GM12878 (cell line): ENCODE measurements around the gene PPP2R1B. TPM values are rescaled to one million over a fixed set of nuclear protein-coding genes. Genes with fewer than 3 reads are reported as not detected.

Experiments used
- ATAC-seq: fragments of 200-7000 bp; cut with Tn5 transposase; 3 replicates; pipeline ENCODE4 v1.9.1; 2020; ENCODE audit warnings: mild to moderate bottlenecking, moderate library complexity
- BruUV-seq: library from RNA; stranded (reverse); fragments of 400-500 nt; replicated peaks from 2 replicates; lab custom pipeline; 2021; lab: Mats Ljungman, UMichigan
- CTCF ChIA-PET: fragments of 300-600 bp; sonication (Branson Sonifier 250); formaldehyde crosslinking; extraction: SDS; loops from one replicate; lab custom pipeline; 2021; ENCODE audit warnings: inconsistent platforms; lab: Yijun Ruan, JAX
- POLR2A ChIA-PET: fragments of 350-600 bp; formaldehyde crosslinking; extraction: SDS; loops from one replicate; lab custom pipeline; 2021; ENCODE audit warnings: inconsistent platforms; lab: Charles Lee
- RAD21 ChIA-PET: fragments of 300-600 bp; sonication (Branson Sonifier 250); formaldehyde crosslinking; loops from one replicate; lab custom pipeline; 2023; ENCODE audit warnings: antibody characterized with exemption; ENCODE audit not compliant: unreplicated experiment; lab: Charles Lee
- SMC1A ChIA-PET: fragments of 300-600 bp; sonication (Branson Sonifier 250); formaldehyde crosslinking; loops from one replicate; lab custom pipeline; 2023; ENCODE audit not compliant: unreplicated experiment, uncharacterized antibody; lab: Charles Lee
- DNase-seq: peaks from one replicate; pipeline ENCODE4 v3.0.0-alpha.2; 2011; ENCODE audit warnings: low read depth, low spot score
- FAIRE-seq: peaks from 3 replicates; lab custom pipeline; 2011; peaks lifted over from hg19 to GRCh38; lab: Jason Lieb, UNC
- H2AFZ ChIP-seq: 2 replicates; pipeline ENCODE4 v1.6.0; 2011; ENCODE audit warnings: low read depth, low read length, control low read depth; ENCODE audit not compliant: control insufficient read depth
- H3K27ac ChIP-seq: 2 replicates; pipeline ENCODE4 v1.5.1; 2011; ENCODE audit warnings: control low read depth; ENCODE audit not compliant: control insufficient read depth, insufficient read depth
- H3K27me3 ChIP-seq, 2 experiments: replicated peaks in 1 of 2; 2 replicates each; pipeline versions ENCODE4 v1.6.0 to v1.6.1; 2011; ENCODE audit warnings: low read length in 1 of 2; ENCODE audit not compliant: control insufficient read depth in 2 of 2, insufficient read depth in 2 of 2
- H3K36me3 ChIP-seq, 2 experiments: 2 replicates each; pipeline ENCODE4 v1.5.1; 2011; ENCODE audit warnings: low read length in 1 of 2; ENCODE audit not compliant: control insufficient read depth in 2 of 2, insufficient read depth in 2 of 2
- H3K4me1 ChIP-seq: 2 replicates; pipeline ENCODE4 v1.6.1; 2011; ENCODE audit warnings: mild to moderate bottlenecking, low read length, moderate library complexity, mixed read lengths; ENCODE audit not compliant: control insufficient read depth, insufficient read depth
- H3K4me2 ChIP-seq: 2 replicates; pipeline ENCODE4 v1.6.0; 2011; ENCODE audit warnings: control low read depth; ENCODE audit not compliant: control insufficient read depth, insufficient read depth
- H3K4me3 ChIP-seq: fragments of 200-600 bp; sonication (generic); 2 replicates; pipeline ENCODE4 v1.5.1; 2016
- H3K79me2 ChIP-seq: 2 replicates; pipeline ENCODE4 v1.6.0; 2011; ENCODE audit warnings: low read length; ENCODE audit not compliant: control insufficient read depth, insufficient read depth
- H3K9ac ChIP-seq: 2 replicates; pipeline ENCODE4 v1.8.0; 2011; ENCODE audit warnings: low read length, control low read depth, mixed read lengths; ENCODE audit not compliant: control insufficient read depth, insufficient read depth
- H3K9me3 ChIP-seq: replicated peaks from 3 replicates; pipeline ENCODE4 v1.5.1; 2011; ENCODE audit warnings: mild to moderate bottlenecking, low read length; ENCODE audit not compliant: control insufficient read depth, insufficient read depth
- H4K20me1 ChIP-seq: 2 replicates; pipeline ENCODE4 v1.6.0; 2011; ENCODE audit not compliant: control insufficient read depth, insufficient read depth
- CBFB ChIP-seq: IDR thresholded peaks from 2 replicates; pipeline ENCODE4 v1.6.1; 2016; ENCODE audit warnings: antibody characterized with exemption, low read depth
- CREB1 ChIP-seq: IDR thresholded peaks from 2 replicates; pipeline ENCODE4 v1.6.1; 2012; ENCODE audit warnings: low read depth, mild to moderate bottlenecking, inconsistent platforms
- EGR1 ChIP-seq, 2 experiments: IDR thresholded peaks; 1 replicate in 1 of 2; 2 replicates in 1 of 2; pipeline ENCODE4 v1.6.1; 2011 to 2012; ENCODE audit warnings: low read depth in 2 of 2, low read length in 2 of 2, borderline replicate concordance in 1 of 2, mild to moderate bottlenecking in 1 of 2, moderate library complexity in 1 of 2
- MTA2 ChIP-seq: fragments of 450-650 bp; IDR thresholded peaks from 2 replicates; pipeline ENCODE4 v1.6.1; 2016; ENCODE audit warnings: low read depth, mild to moderate bottlenecking, moderate library complexity
- MTA3 ChIP-seq: IDR thresholded peaks from 2 replicates; pipeline ENCODE4 v1.6.1; 2012; ENCODE audit warnings: low read length, inconsistent platforms, borderline replicate concordance
- MXI1 ChIP-seq: fragments of 150-350 bp; IDR thresholded peaks from 2 replicates; pipeline ENCODE4 v1.6.1; 2011; ENCODE audit warnings: low read depth, mild to moderate bottlenecking, inconsistent platforms, low read length, improper control_type of control experiment
- MYB ChIP-seq: fragments of 150-350 bp; IDR thresholded peaks from 2 replicates; pipeline ENCODE4 v1.6.1; 2014; ENCODE audit warnings: mild to moderate bottlenecking, low read depth, low read length, borderline replicate concordance
- NFXL1 ChIP-seq: fragments of 450-650 bp; IDR thresholded peaks from 2 replicates; pipeline ENCODE4 v1.6.1; 2017; ENCODE audit warnings: antibody characterized with exemption, mild to moderate bottlenecking, borderline replicate concordance
- POLR2AphosphoS2 ChIP-seq: IDR thresholded peaks from 2 replicates; pipeline ENCODE4 v1.6.1; 2011; ENCODE audit warnings: low read depth, mild to moderate bottlenecking, low read length, improper control_type of control experiment, moderate library complexity
- SMARCA5 ChIP-seq: fragments of 450-650 bp; IDR thresholded peaks from 2 replicates; pipeline ENCODE4 v1.6.1; 2017; ENCODE audit warnings: mild to moderate bottlenecking
- SREBF1 ChIP-seq: IDR thresholded peaks from 2 replicates; pipeline ENCODE4 v1.6.1; 2012; ENCODE audit warnings: mild to moderate bottlenecking, low read length
- ZNF384 ChIP-seq: IDR thresholded peaks from 2 replicates; pipeline ENCODE4 v1.6.1; 2012; ENCODE audit warnings: low read depth, mild to moderate bottlenecking, low read length, improper control_type of control experiment, borderline replicate concordance
- ZSCAN29 ChIP-seq: fragments of 450-650 bp; IDR thresholded peaks from 2 replicates; pipeline ENCODE4 v1.6.1; 2017; ENCODE audit warnings: mild to moderate bottlenecking, moderate library complexity
- WGBS: methylation state at CpG from one replicate; pipeline ENCODE4 v1.1.6; 2016; ENCODE audit warnings: low lambda C conversion rate; ENCODE audit not compliant: insufficient replicate concordance, insufficient coverage; ENCODE audit errors: missing lambda C conversion rate; 5-methylcytosine and 5-hydroxymethylcytosine counted together
- in situ Hi-C: fragments of 300-500 bp; cut with MboI; formaldehyde crosslinking; loops from 9 replicates; pipeline ENCODE4 v1.14.3; 2018; ENCODE audit warnings: mixed read lengths
- intact Hi-C: fragments of 100-400 bp; cut with micrococcal nuclease; formaldehyde crosslinking; loops from one replicate; pipeline ENCODE4 v1.14.2; 2022; ENCODE audit not compliant: unreplicated experiment
- polyA plus RNA-seq, 11 experiments: library from polyadenylated mRNA; depleted of rRNA in 4 of 11; unstranded in 6 of 11; stranded (reverse) in 5 of 11; fragments of >200 nt; fragmentation: Nextera tagmentation in 4 of 11; fragmentation: Illumina TruSeq in 1 of 11; extraction: Ambion mirVana in 4 of 11; extraction: Trizol in 1 of 11; gene quantifications; 1 replicate in 1 of 11; 2 replicates in 10 of 11; pipeline versions ENCODE4 v1.2.1 to v1.2.3, GENCODE V29; 2011 to 2016; ENCODE audit warnings: inconsistent platforms in 2 of 11, missing spikeins in 2 of 11, low read depth in 1 of 11
- total RNA-seq, 4 experiments: library from RNA; depleted of rRNA in 3 of 4; stranded (reverse); fragments of >200 nt in 3 of 4; fragmentation: Illumina TruSeq in 1 of 4; extraction: Trizol in 1 of 4; gene quantifications; 2 replicates each; pipeline versions ENCODE4 v1.2.1 to v1.2.3, GENCODE V29; 2013 to 2021
- TF ChIP-seq, protein P1 (sequence below): fragments of 150-350 bp; IDR thresholded peaks from 2 replicates; pipeline ENCODE4 v1.6.1; 2014; ENCODE audit warnings: mild to moderate bottlenecking, low read depth, low read length
- TF ChIP-seq, protein P2 (sequence below): fragments of 450-650 bp; IDR thresholded peaks from 2 replicates; pipeline ENCODE4 v1.6.1; 2017; ENCODE audit warnings: borderline replicate concordance
- TF ChIP-seq, protein P3 (sequence below): fragments of 150-350 bp; IDR thresholded peaks from 2 replicates; pipeline ENCODE4 v1.6.1; 2016; ENCODE audit warnings: low read depth, low read length
- TF ChIP-seq, protein P4 (sequence below): IDR thresholded peaks from 2 replicates; pipeline ENCODE4 v1.6.1; 2011; ENCODE audit warnings: mild to moderate bottlenecking, low read depth, low read length, moderate library complexity; ENCODE audit not compliant: insufficient replicate concordance

PPP2R1B gene
- total and polyA plus RNA-seq, 10 of the 15 experiments (the other 5 are each of a cell fraction or from before 2014, with no cell fraction given) = 26.6 to 68.2 (median 35.7) TPM

DNA sequence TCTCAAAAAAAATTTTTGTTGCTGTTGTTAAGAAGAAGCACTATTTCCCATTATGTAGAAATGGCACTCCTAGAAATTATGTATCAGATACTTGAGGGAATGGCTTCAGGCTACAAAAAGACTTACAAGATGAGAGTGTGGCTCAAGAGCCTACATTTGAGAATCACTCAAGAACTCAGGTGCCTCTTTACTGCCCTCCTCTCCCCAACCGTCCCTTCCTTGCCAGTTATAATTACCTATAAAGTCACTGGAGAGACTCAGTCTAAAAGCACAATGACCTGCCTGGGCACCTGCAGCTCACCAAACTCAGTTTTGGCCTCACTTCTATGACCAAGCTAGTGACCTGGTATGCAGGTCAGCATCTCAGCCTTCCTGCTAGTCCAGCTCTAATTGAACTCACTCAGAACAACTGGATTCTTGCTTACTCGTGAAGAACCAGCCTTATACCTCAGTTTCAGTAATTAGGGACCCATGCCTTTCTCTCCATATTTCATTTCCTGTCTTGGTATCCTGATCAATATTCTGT lies 41.9 kb upstream of the PPP2R1B start:
- no peak for TF ChIP-seq EGR1 (IDR thresholded peaks at IDR 0.05; ENCODE audit: borderline replicate concordance in 1 of 2, low read depth in 2 of 2, low read length in 2 of 2)
- TF ChIP-seq, protein P1, sequence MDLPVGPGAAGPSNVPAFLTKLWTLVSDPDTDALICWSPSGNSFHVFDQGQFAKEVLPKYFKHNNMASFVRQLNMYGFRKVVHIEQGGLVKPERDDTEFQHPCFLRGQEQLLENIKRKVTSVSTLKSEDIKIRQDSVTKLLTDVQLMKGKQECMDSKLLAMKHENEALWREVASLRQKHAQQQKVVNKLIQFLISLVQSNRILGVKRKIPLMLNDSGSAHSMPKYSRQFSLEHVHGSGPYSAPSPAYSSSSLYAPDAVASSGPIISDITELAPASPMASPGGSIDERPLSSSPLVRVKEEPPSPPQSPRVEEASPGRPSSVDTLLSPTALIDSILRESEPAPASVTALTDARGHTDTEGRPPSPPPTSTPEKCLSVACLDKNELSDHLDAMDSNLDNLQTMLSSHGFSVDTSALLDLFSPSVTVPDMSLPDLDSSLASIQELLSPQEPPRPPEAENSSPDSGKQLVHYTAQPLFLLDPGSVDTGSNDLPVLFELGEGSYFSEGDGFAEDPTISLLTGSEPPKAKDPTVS = no peak
- no peak for TF ChIP-seq MXI1
- TF ChIP-seq CBFB = no peak
- TF ChIP-seq SREBF1 = no peak
- TF ChIP-seq, protein P2, sequence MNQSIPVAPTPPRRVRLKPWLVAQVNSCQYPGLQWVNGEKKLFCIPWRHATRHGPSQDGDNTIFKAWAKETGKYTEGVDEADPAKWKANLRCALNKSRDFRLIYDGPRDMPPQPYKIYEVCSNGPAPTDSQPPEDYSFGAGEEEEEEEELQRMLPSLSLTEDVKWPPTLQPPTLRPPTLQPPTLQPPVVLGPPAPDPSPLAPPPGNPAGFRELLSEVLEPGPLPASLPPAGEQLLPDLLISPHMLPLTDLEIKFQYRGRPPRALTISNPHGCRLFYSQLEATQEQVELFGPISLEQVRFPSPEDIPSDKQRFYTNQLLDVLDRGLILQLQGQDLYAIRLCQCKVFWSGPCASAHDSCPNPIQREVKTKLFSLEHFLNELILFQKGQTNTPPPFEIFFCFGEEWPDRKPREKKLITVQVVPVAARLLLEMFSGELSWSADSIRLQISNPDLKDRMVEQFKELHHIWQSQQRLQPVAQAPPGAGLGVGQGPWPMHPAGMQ = no peak
- TF ChIP-seq CREB1 = no peak
- TF ChIP-seq MYB = no peak
- TF ChIP-seq ZSCAN29 = no peak
- TF ChIP-seq, protein P3, sequence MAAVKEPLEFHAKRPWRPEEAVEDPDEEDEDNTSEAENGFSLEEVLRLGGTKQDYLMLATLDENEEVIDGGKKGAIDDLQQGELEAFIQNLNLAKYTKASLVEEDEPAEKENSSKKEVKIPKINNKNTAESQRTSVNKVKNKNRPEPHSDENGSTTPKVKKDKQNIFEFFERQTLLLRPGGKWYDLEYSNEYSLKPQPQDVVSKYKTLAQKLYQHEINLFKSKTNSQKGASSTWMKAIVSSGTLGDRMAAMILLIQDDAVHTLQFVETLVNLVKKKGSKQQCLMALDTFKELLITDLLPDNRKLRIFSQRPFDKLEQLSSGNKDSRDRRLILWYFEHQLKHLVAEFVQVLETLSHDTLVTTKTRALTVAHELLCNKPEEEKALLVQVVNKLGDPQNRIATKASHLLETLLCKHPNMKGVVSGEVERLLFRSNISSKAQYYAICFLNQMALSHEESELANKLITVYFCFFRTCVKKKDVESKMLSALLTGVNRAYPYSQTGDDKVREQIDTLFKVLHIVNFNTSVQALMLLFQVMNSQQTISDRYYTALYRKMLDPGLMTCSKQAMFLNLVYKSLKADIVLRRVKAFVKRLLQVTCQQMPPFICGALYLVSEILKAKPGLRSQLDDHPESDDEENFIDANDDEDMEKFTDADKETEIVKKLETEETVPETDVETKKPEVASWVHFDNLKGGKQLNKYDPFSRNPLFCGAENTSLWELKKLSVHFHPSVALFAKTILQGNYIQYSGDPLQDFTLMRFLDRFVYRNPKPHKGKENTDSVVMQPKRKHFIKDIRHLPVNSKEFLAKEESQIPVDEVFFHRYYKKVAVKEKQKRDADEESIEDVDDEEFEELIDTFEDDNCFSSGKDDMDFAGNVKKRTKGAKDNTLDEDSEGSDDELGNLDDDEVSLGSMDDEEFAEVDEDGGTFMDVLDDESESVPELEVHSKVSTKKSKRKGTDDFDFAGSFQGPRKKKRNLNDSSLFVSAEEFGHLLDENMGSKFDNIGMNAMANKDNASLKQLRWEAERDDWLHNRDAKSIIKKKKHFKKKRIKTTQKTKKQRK = no peak
- TF ChIP-seq NFXL1 = no peak
- TF ChIP-seq, protein P4, sequence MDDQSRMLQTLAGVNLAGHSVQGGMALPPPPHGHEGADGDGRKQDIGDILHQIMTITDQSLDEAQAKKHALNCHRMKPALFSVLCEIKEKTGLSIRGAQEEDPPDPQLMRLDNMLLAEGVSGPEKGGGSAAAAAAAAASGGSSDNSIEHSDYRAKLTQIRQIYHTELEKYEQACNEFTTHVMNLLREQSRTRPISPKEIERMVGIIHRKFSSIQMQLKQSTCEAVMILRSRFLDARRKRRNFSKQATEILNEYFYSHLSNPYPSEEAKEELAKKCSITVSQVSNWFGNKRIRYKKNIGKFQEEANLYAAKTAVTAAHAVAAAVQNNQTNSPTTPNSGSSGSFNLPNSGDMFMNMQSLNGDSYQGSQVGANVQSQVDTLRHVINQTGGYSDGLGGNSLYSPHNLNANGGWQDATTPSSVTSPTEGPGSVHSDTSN = no peak
- TF ChIP-seq POLR2AphosphoS2 = no peak
- no peak for TF ChIP-seq ZNF384
- TF ChIP-seq SMARCA5 = no peak
- TF ChIP-seq MTA3 = no peak
- no peak for TF ChIP-seq MTA2
- ChIA-PET RAD21 (no interaction called here), CTCF (interaction anchor here (1.3 kb wide), 1 partner anchor 31 kb away, joined by 3 read pairs; no protein-coding TSS in a partner anchor), POLR2A (no interaction called here), SMC1A (interaction anchor here (2.9 kb wide), 1 partner anchor 31 kb away, joined by 13 read pairs; no protein-coding TSS in a partner anchor)
- BruUV-seq = no TSS peak
- H3K9ac ChIP-seq = no peak overlapping the region
- H4K20me1 ChIP-seq = no peaks in the 10 kb centered on the region
- DNase-seq = no peak
- in situ Hi-C loops = no loop called here
- 100% methylated on average over 2 of the region's 2 CpGs for WGBS
- no peak overlapping the region for H3K27ac ChIP-seq
- H3K27me3 ChIP-seq = no peaks in the 10 kb centered on the region
- H3K79me2 ChIP-seq = no peaks in the 10 kb centered on the region
- H2AFZ ChIP-seq = no peak overlapping the region
- H3K4me2 ChIP-seq = no peak overlapping the region
- intact Hi-C loops = no loop called here
- no peaks in the 10 kb centered on the region for H3K9me3 ChIP-seq
- H3K36me3 ChIP-seq = peaks cover 6 to 8% of the 10 kb centered on the region in 2 experiments; a peak in 3 of 4 replicates
- FAIRE-seq = no peak
- ATAC-seq = no peak
- H3K4me1 ChIP-seq = no peaks in the 10 kb centered on the region
- H3K4me3 ChIP-seq = no peak overlapping the region
